Measurements from ENCODE around the gene NR3C1.

The NR3C1 gene

GRCh38 chr5:143261748-143262392 lies 141.6 kb downstream of the NR3C1 start:
- no peak for TF ChIP-seq CTCF (IDR thresholded peaks at IDR 0.05; ENCODE audit: insufficient read depth, missing control alignments)
- FAIRE-seq (no peak), DNase-seq (ENCODE audit: insufficient read length, low spot score) (no peak)

- DNase-seq (ENCODE audit: insufficient read length, low spot score): no peak
- FAIRE-seq: no peak
- no peak for TF ChIP-seq CTCF (IDR thresholded peaks at IDR 0.05; ENCODE audit: insufficient read depth, missing control alignments)
Observed at GRCh38 chr5:143259254-143259605, 144.3 kb downstream of the NR3C1 start.

GRCh38 chr5:143258559-143259253 lies 144.8 kb downstream of the NR3C1 start:
- no peak for DNase-seq (ENCODE audit: insufficient read length, low spot score)
- FAIRE-seq: no peak
- no peak for TF ChIP-seq CTCF (IDR thresholded peaks at IDR 0.05; ENCODE audit: insufficient read depth, missing control alignments)

GRCh38 chr5:143254819-143255218 lies 148.7 kb downstream of the NR3C1 start:
- TF ChIP-seq CTCF (IDR thresholded peaks at IDR 0.05; ENCODE audit: insufficient read depth, missing control alignments): no peak
- FAIRE-seq (no peak), DNase-seq (ENCODE audit: insufficient read length, low spot score) (no peak)

- FAIRE-seq: no peak
- TF ChIP-seq CTCF (IDR thresholded peaks at IDR 0.05; ENCODE audit: insufficient read depth, missing control alignments): no peak
- DNase-seq (ENCODE audit: insufficient read length, low spot score): no peak
Observed at GRCh38 chr5:143251946-143252345, 151.5 kb downstream of the NR3C1 start.

- no peak for DNase-seq (ENCODE audit: insufficient read length, low spot score)
- no peak for TF ChIP-seq CTCF (IDR thresholded peaks at IDR 0.05; ENCODE audit: insufficient read depth, missing control alignments)
- FAIRE-seq: no peak
Observed at GRCh38 chr5:143251190-143251589, 152.3 kb downstream of the NR3C1 start.

GRCh38 chr5:143249851-143250250 lies 153.6 kb downstream of the NR3C1 start:
- FAIRE-seq (no peak), DNase-seq (ENCODE audit: insufficient read length, low spot score) (no peak)
- TF ChIP-seq CTCF (IDR thresholded peaks at IDR 0.05; ENCODE audit: insufficient read depth, missing control alignments): no peak

Data from D721Med (cell line).